K562 (cell line): ENCODE results near the gene NDUFB10. TPM values are rescaled to one million over a fixed set of nuclear protein-coding genes. Genes with fewer than 3 reads are reported as not detected.
A peak's percentile ranks its signal among the peaks of the same experiment; 100 is the strongest.

Source experiments
- ATAC-seq: fragments of 200-7000 bp; cut with Tn5 transposase; 3 replicates; pipeline ENCODE4 v1.9.1; 2020; ENCODE audit warnings: moderate library complexity
- BruUV-seq: library from RNA; stranded (reverse); fragments of 400-500 nt; replicated peaks from 2 replicates; lab custom pipeline; 2021; lab: Mats Ljungman, UMichigan
- CTCF ChIA-PET: fragments of 300-600 bp; formaldehyde crosslinking; extraction: SDS; loops from one replicate; lab custom pipeline; 2021; ENCODE audit warnings: low intra/inter-chr PET ratio; lab: Yijun Ruan, JAX
- POLR2A ChIA-PET: fragments of 300-600, 350-650 bp; sonication (Branson Sonifier 250); formaldehyde crosslinking; extraction: SDS; loops from one replicate; lab custom pipeline; 2021; ENCODE audit warnings: antibody characterized with exemption, inconsistent platforms; lab: Yijun Ruan, JAX
- DNase-seq, 4 experiments: peaks; one replicate each; pipeline versions ENCODE4 v3.0.0 to v3.0.0-alpha.2; 2011 to 2018; ENCODE audit warnings: low spot score in 3 of 4, mixed read lengths in 3 of 4; ENCODE audit errors: extremely low read depth in 1 of 4
- FAIRE-seq: peaks from 2 replicates; lab custom pipeline; 2011; peaks lifted over from hg19 to GRCh38; lab: Jason Lieb, UNC
- H2AFZ ChIP-seq: 2 replicates; pipeline ENCODE4 v1.6.0; 2011; ENCODE audit warnings: low read depth, low read length, control low read depth, inconsistent platforms
- H3K27ac ChIP-seq: fragments of 200-600 bp; 3 replicates; pipeline ENCODE4 v1.8.0; 2011; ENCODE audit warnings: low read depth, mild to moderate bottlenecking, control low read depth, inconsistent platforms, low read length, moderate library complexity, mixed read lengths; ENCODE audit errors: extremely low read depth
- H3K27me3 ChIP-seq, 2 experiments: fragments of 300-600 bp in 1 of 2; 2 replicates in 1 of 2; 3 replicates in 1 of 2; pipeline versions ENCODE4 v1.6.0 to v1.8.0; 2011; ENCODE audit warnings: inconsistent platforms in 2 of 2, low read length in 2 of 2, mild to moderate bottlenecking in 1 of 2, mixed read lengths in 1 of 2, moderate library complexity in 1 of 2; ENCODE audit not compliant: control insufficient read depth in 2 of 2, insufficient read depth in 2 of 2
- H3K36me3 ChIP-seq: fragments of 300-600 bp; 3 replicates; pipeline ENCODE4 v1.8.0; 2011; ENCODE audit warnings: mild to moderate bottlenecking, low read length, inconsistent platforms; ENCODE audit not compliant: control insufficient read depth, insufficient read depth
- H3K4me1 ChIP-seq, 2 experiments: fragments of 200-600 bp in 1 of 2; replicated peaks in 1 of 2; 2 replicates in 1 of 2; 3 replicates in 1 of 2; pipeline versions ENCODE4 v1.5.1 to v1.8.0; 2011; ENCODE audit warnings: inconsistent platforms in 2 of 2, low read length in 2 of 2, mild to moderate bottlenecking in 1 of 2, mixed read lengths in 1 of 2, moderate library complexity in 1 of 2; ENCODE audit not compliant: control insufficient read depth in 2 of 2, insufficient read depth in 2 of 2
- H3K4me2 ChIP-seq: 2 replicates; pipeline ENCODE4 v1.6.1; 2011; ENCODE audit warnings: low read length, control low read depth, inconsistent platforms, mixed read lengths; ENCODE audit not compliant: insufficient read depth
- H3K4me3 ChIP-seq: fragments of 200-600 bp; sonication (generic), shearing (Covaris generic); 2 replicates; pipeline ENCODE4 v1.5.1; 2016; ENCODE audit warnings: control low read depth, inconsistent platforms
- H3K79me2 ChIP-seq: fragments of 200-600 bp; 3 replicates; pipeline ENCODE4 v1.8.0; 2011; ENCODE audit warnings: low read length, inconsistent platforms; ENCODE audit not compliant: control insufficient read depth, insufficient read depth
- H3K9ac ChIP-seq, 2 experiments: 2 replicates each; pipeline versions ENCODE4 v1.6.0 to v1.6.1; 2011; ENCODE audit warnings: low read depth in 2 of 2, low read length in 2 of 2, control low read depth in 1 of 2, inconsistent platforms in 1 of 2, mild to moderate bottlenecking in 1 of 2, mixed read lengths in 1 of 2; ENCODE audit not compliant: insufficient read depth in 1 of 2
- H3K9me1 ChIP-seq: one replicate; pipeline ENCODE4 v1.6.0; 2011; ENCODE audit warnings: inconsistent platforms, mild to moderate bottlenecking, low read length, moderate library complexity; ENCODE audit not compliant: control insufficient read depth, insufficient read depth
- H3K9me3 ChIP-seq: replicated peaks from 2 replicates; pipeline ENCODE4 v1.5.1; 2011; ENCODE audit warnings: low read depth, low read length, inconsistent platforms; ENCODE audit not compliant: control insufficient read depth, insufficient read depth
- H4K20me1 ChIP-seq: replicated peaks from 2 replicates; pipeline ENCODE4 v1.6.1; 2011; ENCODE audit warnings: low read length, inconsistent platforms, mixed read lengths; ENCODE audit not compliant: control insufficient read depth, insufficient read depth
- FIP1L1 ChIP-seq: fragments of 200-400 bp; formaldehyde crosslinking; IDR thresholded peaks from 2 replicates; pipeline ENCODE4 v1.6.1; 2018; ENCODE audit warnings: mild to moderate bottlenecking, low read depth, low read length; ENCODE audit not compliant: poor library complexity, severe bottlenecking
- GTF2F1 ChIP-seq: IDR thresholded peaks from 2 replicates; pipeline ENCODE4 v1.6.1; 2011; ENCODE audit warnings: low read depth, low read length, improper control_type of control experiment
- HDGF ChIP-seq: fragments of 450-650 bp; IDR thresholded peaks from 2 replicates; pipeline ENCODE4 v1.6.1; 2016
- POLR2G ChIP-seq: fragments of 200-400 bp; formaldehyde crosslinking; IDR thresholded peaks from 2 replicates; pipeline ENCODE4 v1.6.1; 2017; ENCODE audit warnings: low read depth, mild to moderate bottlenecking, antibody characterized with exemption, low read length, moderate library complexity
- PURB ChIP-seq: sonication (generic); formaldehyde crosslinking; IDR thresholded peaks from 2 replicates; pipeline ENCODE4 v1.9.0; 2021; ENCODE audit warnings: low read depth, mild to moderate bottlenecking, missing genetic modification reagents
- RBFOX2 ChIP-seq: fragments of 200-400 bp; formaldehyde crosslinking; IDR thresholded peaks from 2 replicates; pipeline ENCODE4 v1.6.1; 2017; ENCODE audit warnings: low read depth, mild to moderate bottlenecking, low read length, moderate library complexity
- USF1 ChIP-seq: sonication (generic); formaldehyde crosslinking; IDR thresholded peaks from 2 replicates; pipeline ENCODE4 v1.9.0; 2022; ENCODE audit warnings: mild to moderate bottlenecking, missing genetic modification reagents
- ZKSCAN8 ChIP-seq: fragments of 200-800 bp; sonication (Bioruptor generic); IDR thresholded peaks from 2 replicates; pipeline ENCODE4 v1.6.1; 2016; ENCODE audit warnings: missing genetic modification characterization, missing compliant biosample characterization
- ZNF143 ChIP-seq: sonication (generic); formaldehyde crosslinking; IDR thresholded peaks from 2 replicates; pipeline ENCODE4 v1.9.0; 2022; ENCODE audit warnings: mild to moderate bottlenecking, missing genetic modification reagents
- ZNF766 ChIP-seq: fragments of 200-800 bp; sonication (Bioruptor generic); conservative IDR thresholded peaks from 2 replicates; pipeline ENCODE4 v1.6.1; 2016; ENCODE audit warnings: missing genetic modification characterization, missing compliant biosample characterization
- WGBS: fragments of 100-300 bp; shearing (Covaris generic); methylation state at CpG from one replicate; pipeline ENCODE4 v1.1.6; 2016; ENCODE audit warnings: low coverage, mixed read lengths; ENCODE audit not compliant: insufficient coverage; ENCODE audit errors: missing lambda C conversion rate; 5-methylcytosine and 5-hydroxymethylcytosine counted together
- in situ Hi-C: fragments of 300-500 bp; cut with MboI; formaldehyde crosslinking; loops from 4 replicates; pipeline ENCODE4 v1.15.0; 2018; ENCODE audit warnings: inconsistent platforms, mixed read lengths
- intact Hi-C: fragments of 100-400 bp; cut with micrococcal nuclease; formaldehyde crosslinking; loops from 2 replicates; pipeline ENCODE4 v1.14.2; 2022
- polyA plus RNA-seq, 8 experiments: library from polyadenylated mRNA; depleted of rRNA in 4 of 8; stranded (reverse) in 5 of 8; unstranded in 3 of 8; fragments of >200 nt; fragmentation: Nextera tagmentation in 2 of 8; fragmentation: Illumina TruSeq in 1 of 8; extraction: Ambion mirVana in 2 of 8; extraction: Trizol in 1 of 8; gene quantifications; 2 replicates each; pipeline versions ENCODE4 v1.2.1 to v1.2.3, GENCODE V29; 2011 to 2014; ENCODE audit warnings: inconsistent platforms in 1 of 8, missing spikeins in 1 of 8
- total RNA-seq, 7 experiments: library from RNA; depleted of rRNA in 6 of 7; stranded (reverse); fragments of >200 nt in 6 of 7; fragmentation: Illumina TruSeq in 2 of 7; extraction: Trizol in 2 of 7; gene quantifications; 2 replicates each; pipeline versions ENCODE4 v1.2.1 to v1.2.3, GENCODE V29; 2011 to 2021; ENCODE audit warnings: low replicate concordance in 1 of 7
- TF ChIP-seq, protein P1 (sequence below), 3 experiments: fragments of 200-800 bp in 1 of 3; sonication (Bioruptor generic) in 1 of 3; sonication (generic) in 1 of 3; formaldehyde crosslinking in 1 of 3; IDR thresholded peaks; 2 replicates each; pipeline versions ENCODE4 v1.6.1 to v1.8.0; 2016 to 2022; ENCODE audit warnings: mild to moderate bottlenecking in 2 of 3, missing compliant biosample characterization in 2 of 3, missing genetic modification characterization in 2 of 3, missing genetic modification reagents in 1 of 3

NDUFB10 gene
- total and polyA plus RNA-seq, 9 of the 15 experiments (the other 6 are each of a cell fraction or from before 2014, with no cell fraction given) = 69.3 to 527 (median 161) TPM

DNA sequence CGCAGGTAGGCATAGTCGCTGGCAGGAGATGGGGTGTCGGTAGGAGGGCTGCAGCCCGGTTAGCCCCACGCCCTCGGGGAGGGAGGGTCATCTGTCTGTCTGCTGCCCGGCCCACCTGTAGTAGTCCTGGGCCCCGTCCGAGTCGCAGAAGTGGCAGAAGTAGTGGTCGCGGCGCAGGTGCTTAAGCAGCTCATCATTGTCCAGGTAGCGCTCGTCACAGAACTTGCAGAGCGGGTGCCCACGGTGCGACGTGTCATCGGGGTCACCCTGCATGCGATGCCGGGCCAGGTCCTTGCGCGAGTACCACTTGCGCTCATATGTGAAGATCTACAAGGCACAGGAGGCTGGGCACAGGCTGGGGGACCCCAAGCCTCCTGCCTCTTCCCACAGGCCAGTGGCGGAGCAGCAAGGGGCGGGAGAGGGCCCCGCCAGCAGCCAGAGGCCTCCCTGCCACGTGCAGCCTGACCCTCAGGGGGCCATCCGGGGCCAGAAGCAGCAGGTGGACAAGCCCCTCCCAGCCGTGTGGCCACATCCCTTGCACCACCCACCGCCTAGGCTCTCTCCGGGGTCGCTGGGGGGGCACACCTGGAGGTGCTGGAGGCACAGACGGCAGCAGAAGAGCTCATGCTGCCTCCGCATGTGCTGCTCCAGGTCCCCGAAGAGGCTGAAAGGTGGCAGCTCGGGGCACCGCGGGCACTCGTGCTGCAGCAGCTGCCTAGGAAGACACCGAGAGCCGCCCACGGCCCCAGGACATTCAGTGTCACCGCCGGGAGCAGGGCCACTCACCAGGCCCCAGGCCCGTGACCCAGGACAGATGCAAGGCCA is 43.3 kb downstream of the NDUFB10 start:
- peaks cover 32% of the 10 kb centered on the region for H4K20me1 ChIP-seq
- POLR2A ChIA-PET = interaction anchor here (0.6 to 3.0 kb wide), 4 partner anchors 17 to 250 kb away, joined by 3 to 12 read pairs (median 7); partner anchors contain the start of gene TRAF7
- in situ Hi-C loops = no loop called here

DNA sequence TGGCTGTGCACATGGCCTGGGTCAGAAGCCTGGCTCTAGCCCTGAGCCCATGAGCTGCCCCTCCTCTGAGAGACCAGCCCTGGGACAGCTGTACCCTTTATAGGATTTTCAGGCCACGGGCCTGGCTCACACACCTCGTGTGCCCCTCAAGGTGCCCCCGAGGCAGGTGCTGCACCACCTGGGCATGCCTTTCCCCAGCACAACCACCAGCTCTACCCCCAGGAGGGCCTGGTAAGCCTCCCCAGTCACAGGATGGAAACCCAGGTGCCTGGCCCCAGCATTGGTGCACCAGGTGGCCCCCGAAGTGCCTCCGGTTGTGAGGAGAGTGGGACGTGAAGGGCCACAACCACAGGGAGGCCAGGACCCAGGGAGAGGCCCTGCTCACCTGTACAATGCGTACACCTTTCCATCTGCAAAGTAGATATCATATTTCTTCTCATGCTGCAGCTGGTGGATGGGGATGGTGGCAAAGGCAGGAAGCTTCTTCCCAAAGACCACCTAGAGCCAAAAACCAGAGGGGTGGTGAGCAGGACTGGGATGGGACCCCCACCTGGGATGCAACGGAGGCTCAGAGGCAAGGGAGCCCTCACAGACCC is 44.0 kb downstream of the NDUFB10 start:
- peaks cover 15% of the 10 kb centered on the region for H3K9me1 ChIP-seq
- peaks cover 39% of the 10 kb centered on the region for H4K20me1 ChIP-seq
- H3K27ac ChIP-seq = no peak overlapping the region
- no peak overlapping the region for H2AFZ ChIP-seq
- no peak overlapping the region for H3K4me2 ChIP-seq
- in situ Hi-C loops = no loop called here
- H3K79me2 ChIP-seq = peaks cover 61% of the 10 kb centered on the region
- intact Hi-C loops = no loop called here
- no peaks in the 10 kb centered on the region for H3K27me3 ChIP-seq
- ATAC-seq = no peak
- peaks cover 95% of the 10 kb centered on the region; the same call in 2 of the 3 replicates for H3K36me3 ChIP-seq
- CTCF ChIA-PET = no interaction called here
- BruUV-seq = no TSS peak
- peak overlapping the region; percentile 1 to 38; a peak in 3 of 4 replicates for H3K9ac ChIP-seq
- no peaks in the 10 kb centered on the region for H3K9me3 ChIP-seq
- no peak for FAIRE-seq
- TF ChIP-seq, protein P1, sequence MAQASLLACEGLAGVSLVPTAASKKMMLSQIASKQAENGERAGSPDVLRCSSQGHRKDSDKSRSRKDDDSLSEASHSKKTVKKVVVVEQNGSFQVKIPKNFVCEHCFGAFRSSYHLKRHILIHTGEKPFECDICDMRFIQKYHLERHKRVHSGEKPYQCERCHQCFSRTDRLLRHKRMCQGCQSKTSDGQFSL (CRISPR knock-in tag; IDR thresholded peaks at IDR 0.05) = 0 out of 2 replicates have a peak, but pooled peaks have one; percentile 6
- TF ChIP-seq, protein P1 (tag; IDR thresholded peaks at IDR 0.05) = no peak
- TF ChIP-seq ZKSCAN8 (CRISPR knock-in tag) (no peak), ZNF766 (CRISPR knock-in tag) (no peak), USF1 (CRISPR knock-in tag) (no peak), HDGF (0 out of 2 replicates have a peak, but pooled peaks have one; percentile 48), ZNF143 (CRISPR knock-in tag) (0 out of 2 replicates have a peak, but pooled peaks have one; percentile 11), GTF2F1 (0 out of 2 replicates have a peak, but pooled peaks have one; percentile 8)
- no peak overlapping the region for H3K4me3 ChIP-seq
- 55% methylated on average over 8 of the region's 8 CpGs for WGBS
- no peak for DNase-seq
- POLR2A ChIA-PET = interaction anchor here (0.6 to 3.0 kb wide), 11 partner anchors 15 to 502 kb away, joined by 3 to 12 read pairs (median 4); partner anchors contain the start of genes NPW, RPS2 and TRAF7
- peaks cover 19 to 87% of the 10 kb centered on the region in 2 experiments for H3K4me1 ChIP-seq

More for the DNA sequence above, 43.3 kb downstream of the NDUFB10 start:
- DNase-seq (no peak), ATAC-seq (no peak)
- CTCF ChIA-PET = no interaction called here
- Histone ChIP-seq H3K4me1 (peaks cover 11 to 86% of the 10 kb centered on the region in 2 experiments), H3K9me3 (no peaks in the 10 kb centered on the region), H3K9ac (peak overlapping the region in 1 of 2 experiments; percentile 50; a peak in 2 of 4 replicates)
- TF ChIP-seq POLR2G = peak; percentile 71
- no peak for TF ChIP-seq PURB (CRISPR knock-in tag)
- TF ChIP-seq RBFOX2 = peak; percentile 33
- TF ChIP-seq FIP1L1 = peak; percentile 38
- TF ChIP-seq, all 486 proteins: peak for 3
- no peak overlapping the region for H3K27ac ChIP-seq
- no peak overlapping the region for H3K4me3 ChIP-seq
- H3K27me3 ChIP-seq = no peaks in the 10 kb centered on the region
- H3K9me1 ChIP-seq = peaks cover 13% of the 10 kb centered on the region
- H3K36me3 ChIP-seq = peaks cover 95% of the 10 kb centered on the region; the same call in 2 of the 3 replicates
- no peak overlapping the region for H3K4me2 ChIP-seq
- peaks cover 54% of the 10 kb centered on the region for H3K79me2 ChIP-seq
- 96% methylated on average over 30 of the region's 47 CpGs for WGBS
- H2AFZ ChIP-seq = no peak overlapping the region
- intact Hi-C loops = no loop called here
- FAIRE-seq = no peak
- no TSS peak for BruUV-seq
